BJ (cell line): Measurements from ENCODE around the gene TPGS1. TPM values are rescaled to one million over a fixed set of nuclear protein-coding genes. Genes with fewer than 3 reads are reported as not detected.

Source experiments
- CTCF ChIA-PET: fragments of 350-600 bp; formaldehyde crosslinking; extraction: SDS; loops from one replicate; lab custom pipeline; 2021; ENCODE audit warnings: antibody characterized with exemption, inconsistent platforms; lab: Yijun Ruan, JAX
- POLR2A ChIA-PET: fragments of 300-600 bp; sonication (Branson Sonifier 250); formaldehyde crosslinking; extraction: SDS; loops from one replicate; lab custom pipeline; 2021; ENCODE audit warnings: antibody characterized with exemption; lab: Charles Lee
- DNase-seq: peaks from one replicate; pipeline ENCODE4 v3.0.0-alpha.2; 2011; ENCODE audit warnings: low read depth
- H3K27me3 ChIP-seq: 2 replicates; pipeline ENCODE4 v1.6.0; 2011; ENCODE audit warnings: low read length; ENCODE audit not compliant: control insufficient read depth, insufficient read depth
- H3K36me3 ChIP-seq: 2 replicates; pipeline ENCODE4 v1.5.1; 2011; ENCODE audit warnings: low read length; ENCODE audit not compliant: control insufficient read depth, insufficient read depth
- H3K4me3 ChIP-seq: 2 replicates; pipeline ENCODE4 v1.5.1; 2011; ENCODE audit warnings: low read depth, mild to moderate bottlenecking, control low read depth, low read length
- polyA plus RNA-seq: library from polyadenylated mRNA; depleted of rRNA; stranded (reverse); fragments of >200 nt; gene quantifications from 2 replicates; pipeline ENCODE4 v1.2.3, GENCODE V29; 2011
- TF ChIP-seq, protein P1 (sequence below): IDR thresholded peaks from 2 replicates; pipeline ENCODE4 v1.5.1; 2011; ENCODE audit warnings: low read depth, mild to moderate bottlenecking, control low read depth, inconsistent platforms, low read length, moderate library complexity; ENCODE audit not compliant: insufficient read depth

The TPGS1 gene
- polyA plus RNA-seq, 1 experiment, result 6.8 TPM

DNA sequence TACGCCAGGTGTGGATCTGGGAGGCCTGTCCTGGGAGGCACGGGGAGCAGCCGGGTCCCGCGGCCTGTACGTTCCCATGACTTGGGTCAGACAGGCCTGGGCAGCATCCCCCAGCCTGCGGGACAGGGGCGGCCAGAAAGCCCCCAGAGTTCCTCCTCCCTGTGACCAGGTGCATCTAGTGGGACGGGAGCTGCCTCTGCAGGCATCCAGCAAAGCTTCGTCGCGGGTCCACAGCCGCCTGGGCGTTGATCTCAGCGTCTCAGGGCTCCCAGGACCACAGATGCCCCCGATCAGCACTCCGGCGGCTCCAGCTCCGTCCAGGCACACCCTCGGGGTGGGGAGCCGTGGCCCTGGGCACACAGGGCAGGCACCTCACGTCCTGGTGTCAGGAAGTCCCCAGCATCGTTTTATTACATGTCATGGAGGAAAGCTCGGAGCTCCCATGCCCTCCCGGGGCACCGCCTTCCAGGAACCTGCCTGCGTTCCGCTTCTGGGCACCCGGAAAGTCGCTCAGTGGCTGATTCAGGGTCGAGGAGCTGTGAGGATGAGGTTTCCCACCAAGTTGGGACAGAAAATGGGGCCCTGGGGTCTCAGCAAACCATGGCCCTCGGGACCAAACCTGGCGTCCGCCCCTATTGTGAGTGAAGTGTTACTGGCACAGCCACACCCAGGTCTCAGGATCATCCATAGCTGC lies 35.0 kb downstream of the TPGS1 start:
- Histone ChIP-seq H3K4me3 (no peak overlapping the region), H3K36me3 (peaks cover 24% of the 10 kb centered on the region), H3K27me3 (no peaks in the 10 kb centered on the region)
- DNase-seq, result no peak
- CTCF ChIA-PET, result interaction anchor here (2.5 kb wide), 1 partner anchor 9 kb away, joined by 7 read pairs; no protein-coding TSS in a partner anchor
- POLR2A ChIA-PET, result no interaction called here
- TF ChIP-seq, protein P1, sequence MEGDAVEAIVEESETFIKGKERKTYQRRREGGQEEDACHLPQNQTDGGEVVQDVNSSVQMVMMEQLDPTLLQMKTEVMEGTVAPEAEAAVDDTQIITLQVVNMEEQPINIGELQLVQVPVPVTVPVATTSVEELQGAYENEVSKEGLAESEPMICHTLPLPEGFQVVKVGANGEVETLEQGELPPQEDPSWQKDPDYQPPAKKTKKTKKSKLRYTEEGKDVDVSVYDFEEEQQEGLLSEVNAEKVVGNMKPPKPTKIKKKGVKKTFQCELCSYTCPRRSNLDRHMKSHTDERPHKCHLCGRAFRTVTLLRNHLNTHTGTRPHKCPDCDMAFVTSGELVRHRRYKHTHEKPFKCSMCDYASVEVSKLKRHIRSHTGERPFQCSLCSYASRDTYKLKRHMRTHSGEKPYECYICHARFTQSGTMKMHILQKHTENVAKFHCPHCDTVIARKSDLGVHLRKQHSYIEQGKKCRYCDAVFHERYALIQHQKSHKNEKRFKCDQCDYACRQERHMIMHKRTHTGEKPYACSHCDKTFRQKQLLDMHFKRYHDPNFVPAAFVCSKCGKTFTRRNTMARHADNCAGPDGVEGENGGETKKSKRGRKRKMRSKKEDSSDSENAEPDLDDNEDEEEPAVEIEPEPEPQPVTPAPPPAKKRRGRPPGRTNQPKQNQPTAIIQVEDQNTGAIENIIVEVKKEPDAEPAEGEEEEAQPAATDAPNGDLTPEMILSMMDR, result no peak

- TF ChIP-seq, protein P1, result no peak
- DNase-seq, result no peak
Observed at GRCh38 chr19:543910-544608, 36.8 kb downstream of the TPGS1 start, which contains the start of gene GZMM. GZMM (plus strand) TSS chr19:544053; CDS start chr19:544072, 19 bp downstream.

DNA sequence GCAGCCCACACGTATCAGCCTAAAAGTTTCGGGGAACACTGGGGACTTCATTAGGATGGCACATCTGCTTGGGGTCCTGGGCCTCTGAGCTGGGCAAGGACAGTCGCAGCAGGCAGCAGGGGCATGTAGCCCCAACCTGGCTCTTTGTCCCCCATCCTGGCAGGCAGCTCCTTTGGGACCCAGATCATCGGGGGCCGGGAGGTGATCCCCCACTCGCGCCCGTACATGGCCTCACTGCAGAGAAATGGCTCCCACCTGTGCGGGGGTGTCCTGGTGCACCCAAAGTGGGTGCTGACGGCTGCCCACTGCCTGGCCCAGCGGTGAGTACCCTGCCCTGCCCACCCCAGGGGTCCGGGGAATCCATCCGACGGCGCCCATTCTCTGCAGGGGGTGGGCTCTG lies 39.8 kb downstream of the TPGS1 start:
- CTCF ChIA-PET, result interaction anchor here (1.0 to 2.8 kb wide), 2 partner anchors 14 to 299 kb away, joined by 3 to 7 read pairs; no protein-coding TSS in a partner anchor
- H3K36me3 ChIP-seq, result peaks cover 5% of the 10 kb centered on the region
- POLR2A ChIA-PET, result no interaction called here
- no peaks in the 10 kb centered on the region for H3K27me3 ChIP-seq
- TF ChIP-seq, protein P1, result no peak
- no peak for DNase-seq
- H3K4me3 ChIP-seq, result no peak overlapping the region

More at GRCh38 chr19:543910-544608, 36.8 kb downstream of the TPGS1 start, which contains the start of gene GZMM:
- POLR2A ChIA-PET, result no interaction called here
- Histone ChIP-seq H3K36me3 (peaks cover 12% of the 10 kb centered on the region), H3K4me3 (no peak within 1 kb of the TSS), H3K27me3 (no peaks in the 10 kb centered on the region)
- CTCF ChIA-PET, result no interaction called here

- POLR2A ChIA-PET, result no interaction called here
- DNase-seq, result no peak
- TF ChIP-seq, protein P1, result no peak
- H3K4me3 ChIP-seq, result no peak overlapping the region
- CTCF ChIA-PET, result interaction anchor here (1.0 kb wide), 1 partner anchor 298 kb away, joined by 3 read pairs; no protein-coding TSS in a partner anchor
- no peaks in the 10 kb centered on the region for H3K27me3 ChIP-seq
- H3K36me3 ChIP-seq, result no peaks in the 10 kb centered on the region
Observed at GRCh38 chr19:547836-548720, 40.8 kb downstream of the TPGS1 start.
